ENCODE results near the gene LRRTM4.
"Not testable (repeated sequence)": the region's sequence is repeated elsewhere in the genome, so short reads cannot be mapped to it uniquely, and the experiment has no call there.

Gene LRRTM4

DNA sequence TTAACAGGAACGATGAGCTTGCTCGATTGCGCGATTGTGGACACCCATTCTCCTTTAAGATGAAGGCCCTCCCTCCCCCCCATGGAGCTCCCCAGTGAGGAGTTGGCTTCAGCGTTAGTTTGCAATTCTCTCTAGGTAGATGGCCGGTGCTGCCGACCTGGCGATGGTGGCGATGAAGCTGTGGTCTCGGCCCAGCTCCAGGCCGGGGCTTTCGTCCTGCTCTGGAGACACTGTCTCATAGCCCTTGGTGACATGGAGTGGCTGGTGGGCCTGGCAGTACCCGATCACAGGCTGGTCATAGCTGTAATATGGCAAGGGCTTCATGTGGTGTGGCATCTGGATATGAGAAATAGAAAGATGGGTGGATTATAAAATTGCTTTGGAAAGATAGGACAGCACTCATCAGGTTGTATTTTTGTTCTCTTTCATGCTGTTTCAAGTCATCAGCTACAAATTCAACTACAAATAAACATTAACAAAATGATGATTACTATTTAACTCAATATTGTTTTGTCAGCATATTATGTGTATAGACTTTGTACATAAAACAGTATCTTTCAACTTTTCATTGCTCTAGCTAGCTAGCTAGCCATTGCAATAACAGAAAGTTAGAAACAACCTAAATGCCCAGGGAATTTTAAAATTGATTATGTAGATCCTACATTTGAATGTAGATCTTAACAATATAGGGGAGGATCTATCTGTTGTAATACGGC is 773.4 kb downstream of the LRRTM4 start:
- no peak for DNase-seq (ENCODE audit: low read depth in 2 of 2)

DNA sequence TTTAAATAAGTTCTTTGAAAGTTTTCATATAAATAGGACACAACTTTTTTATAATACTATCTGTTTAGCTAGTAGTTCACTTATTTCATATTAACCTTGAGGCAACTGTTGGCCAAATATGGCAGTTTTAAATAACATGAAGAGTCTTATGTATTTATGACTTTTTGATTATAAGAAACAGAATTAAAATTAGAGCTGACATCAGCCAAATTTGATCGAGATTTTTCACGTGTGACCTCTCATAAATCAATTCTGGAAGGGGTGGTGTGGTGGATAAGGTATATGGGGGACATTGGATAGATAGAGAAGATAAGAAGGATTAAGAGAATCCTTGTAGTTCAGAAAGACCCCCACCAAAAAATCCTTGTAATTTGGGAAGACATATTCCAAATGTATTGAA is 776.6 kb downstream of the LRRTM4 start:
- DNase-seq (ENCODE audit: low read depth in 2 of 2) = no peak

- no peak for DNase-seq (ENCODE audit: low read depth in 2 of 2)
Measured at GRCh38 chr2:76737607-76738006, 784.6 kb downstream of the LRRTM4 start.

DNA sequence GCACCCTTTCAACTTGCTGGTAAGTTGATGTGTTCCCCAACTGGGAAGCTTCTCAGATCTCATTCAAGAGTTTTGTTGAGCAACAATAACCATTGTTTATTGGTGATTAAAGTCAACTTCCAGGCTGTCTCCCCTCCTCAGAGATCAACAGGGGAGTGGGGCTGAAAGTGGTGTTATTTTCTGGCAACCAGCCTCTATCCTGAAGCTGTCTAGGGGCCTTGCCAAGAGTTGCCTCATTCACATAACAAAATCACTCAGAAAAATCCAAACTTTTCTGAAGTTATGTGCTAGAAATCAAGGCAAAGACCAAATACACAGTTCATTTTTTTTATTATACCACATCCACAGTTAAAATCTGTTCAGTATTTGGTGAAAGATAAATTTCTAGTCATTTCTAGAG is 788.4 kb downstream of the LRRTM4 start:
- no peak for DNase-seq (ENCODE audit: low read depth in 2 of 2)

- DNase-seq (ENCODE audit: low read depth in 2 of 2) = no peak
Measured at GRCh38 chr2:76731157-76731556, 791.0 kb downstream of the LRRTM4 start.

DNA sequence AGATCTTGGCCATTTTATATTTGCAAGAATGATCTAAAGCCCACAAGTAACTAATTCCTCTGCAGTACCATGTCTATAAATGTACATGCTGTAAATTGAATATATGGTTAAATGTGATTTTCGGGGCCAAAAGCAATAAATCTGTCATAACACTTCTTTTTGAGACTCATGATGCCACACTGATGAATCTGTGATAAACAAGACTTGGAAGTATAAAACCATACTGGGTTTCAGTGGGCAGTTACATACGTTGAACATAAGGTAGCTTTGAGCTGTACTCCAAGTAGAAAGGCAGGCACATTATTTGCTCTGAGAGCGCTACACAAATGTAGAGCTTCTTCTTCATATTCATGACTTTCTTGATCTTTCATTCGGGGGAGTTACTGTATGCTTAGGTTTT is 792.2 kb downstream of the LRRTM4 start:
- no peak for DNase-seq (ENCODE audit: low read depth in 2 of 2)

DNA sequence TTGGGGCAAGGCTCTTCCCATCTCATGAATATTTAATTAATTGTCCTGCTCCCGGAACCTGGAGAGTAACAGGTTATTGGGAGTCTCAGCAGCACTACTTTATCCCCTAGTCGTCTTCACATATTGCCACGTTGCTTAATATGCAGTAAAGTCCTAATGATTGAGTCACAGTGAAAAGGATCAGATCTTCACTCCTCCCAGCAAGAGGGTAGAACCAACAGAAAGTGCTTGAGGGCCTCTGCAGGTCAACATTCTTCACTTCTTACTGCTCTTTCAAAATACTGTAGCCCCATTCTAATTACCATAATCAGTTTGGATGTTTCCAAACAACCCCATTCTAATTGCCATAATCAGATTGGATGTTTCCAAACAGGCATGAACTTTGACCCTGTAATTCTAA is 801.0 kb downstream of the LRRTM4 start:
- DNase-seq (ENCODE audit: low read depth in 2 of 2) = no peak

GRCh38 chr2:76713312-76713711 is 808.9 kb downstream of the LRRTM4 start:
- no peak for DNase-seq (ENCODE audit: low read depth in 2 of 2)

DNA sequence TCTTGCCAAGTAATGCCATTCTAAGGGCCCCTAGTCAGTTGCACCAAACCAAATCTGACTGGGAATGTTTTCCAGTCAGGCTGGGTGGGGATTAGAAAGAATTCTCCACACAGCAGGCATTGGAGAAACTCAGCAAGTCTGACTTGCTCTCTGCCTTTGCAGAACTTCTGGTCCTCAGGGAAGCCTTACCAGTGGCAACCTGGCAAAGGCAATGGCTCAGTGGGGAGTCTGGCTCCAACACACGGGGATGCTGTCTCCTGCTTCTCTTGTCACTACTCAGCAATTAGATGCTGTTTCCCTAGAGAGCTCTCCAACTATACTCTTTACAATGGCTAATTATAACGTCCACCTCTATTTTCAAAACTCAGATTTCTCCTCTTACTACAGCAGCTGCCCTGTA is 810.7 kb downstream of the LRRTM4 start:
- DNase-seq (ENCODE audit: low read depth in 2 of 2) = no peak

GRCh38 chr2:76700894-76701293 is 821.3 kb downstream of the LRRTM4 start:
- DNase-seq (ENCODE audit: low read depth in 2 of 2) = no peak

DNA sequence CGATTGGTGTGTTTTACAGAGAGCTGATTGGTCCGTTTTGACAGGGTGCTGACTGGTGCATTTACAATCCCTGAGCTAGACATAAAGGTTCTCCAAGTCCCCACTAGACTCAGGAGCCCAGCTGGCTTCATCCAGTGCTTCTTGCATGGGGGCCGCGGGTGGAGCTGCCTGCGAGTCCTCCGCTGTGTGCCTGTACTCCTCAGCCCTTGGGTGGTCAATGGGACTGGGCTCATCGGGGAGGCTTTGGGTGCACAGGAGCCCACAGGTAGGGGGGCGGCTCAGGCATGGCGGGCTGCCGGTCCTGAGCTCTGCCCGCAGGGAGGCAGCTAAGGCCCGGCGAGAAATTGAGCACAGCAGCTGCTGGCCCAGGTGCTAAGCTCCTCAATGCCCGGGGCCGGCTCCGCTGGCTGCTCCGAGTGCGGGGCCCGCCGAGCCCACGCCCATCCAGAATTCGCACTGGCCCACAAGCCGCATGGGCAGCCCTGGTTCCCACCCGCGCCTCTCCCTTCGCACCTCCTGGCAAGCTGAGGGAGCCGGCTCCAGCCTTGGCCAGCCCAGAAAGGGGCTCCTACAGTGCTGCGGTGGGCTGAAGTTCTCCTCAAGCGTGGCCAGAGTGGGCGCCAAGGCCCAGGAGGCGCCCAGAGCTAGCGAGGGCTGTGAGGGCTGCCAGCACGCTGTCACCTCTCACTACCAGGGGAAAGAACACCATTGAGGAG is 824.0 kb downstream of the LRRTM4 start:
- DNase-seq (ENCODE audit: low read depth in 2 of 2) = not testable (repeated sequence)
